CD4-positive, alpha-beta T cell treated with Interleukin-17A for 1 hour (primary cell): ENCODE measurements around the gene ALX4.

Experiments
- DNase-seq: peaks from one replicate; pipeline ENCODE4 v3.0.0-alpha.2; 2020

The ALX4 gene

GRCh38 chr11:44300844-44301563, 8.9 kb downstream of the ALX4 start:
- no peak for DNase-seq

- no peak for DNase-seq
Observed at GRCh38 chr11:44298862-44299261, 11.1 kb downstream of the ALX4 start.

DNA sequence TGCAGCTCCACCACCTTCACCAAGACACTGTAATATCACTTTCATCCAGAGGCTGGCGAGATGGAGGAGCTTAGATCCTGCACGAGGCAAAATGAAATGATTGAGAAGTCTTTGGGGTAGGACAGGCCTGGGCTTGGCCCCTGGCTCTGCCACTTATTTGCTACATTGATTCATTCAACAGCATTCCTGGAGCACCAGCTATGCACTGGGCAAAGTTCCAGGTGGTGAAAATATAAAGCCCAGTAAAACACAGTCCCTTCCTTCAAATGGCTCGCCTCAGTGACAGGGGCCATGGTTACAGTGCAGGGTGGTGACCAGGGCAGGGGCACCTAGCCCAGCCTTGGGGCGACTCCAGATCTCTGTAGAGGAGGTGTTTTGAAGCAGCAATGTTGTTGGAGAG, 19.7 kb downstream of the ALX4 start:
- no peak for DNase-seq

DNA sequence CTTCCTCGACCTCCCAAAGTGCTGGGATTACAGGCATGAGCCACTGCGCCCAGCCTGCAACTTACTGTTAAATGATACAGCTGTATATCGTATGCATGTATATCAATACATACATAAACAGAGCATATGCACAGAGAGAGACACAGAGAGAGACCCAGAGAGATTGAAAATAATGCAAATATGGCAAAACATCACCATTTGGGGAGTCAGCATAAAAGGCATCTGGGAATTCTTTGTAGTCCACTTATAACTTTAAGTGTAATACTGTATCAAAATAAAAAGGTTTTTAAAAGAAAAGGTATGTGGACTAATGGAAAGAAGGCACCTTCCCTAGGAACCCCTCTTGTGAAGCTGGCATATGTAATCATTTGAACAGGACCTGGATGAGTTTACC, 21.8 kb downstream of the ALX4 start:
- DNase-seq = no peak

DNA sequence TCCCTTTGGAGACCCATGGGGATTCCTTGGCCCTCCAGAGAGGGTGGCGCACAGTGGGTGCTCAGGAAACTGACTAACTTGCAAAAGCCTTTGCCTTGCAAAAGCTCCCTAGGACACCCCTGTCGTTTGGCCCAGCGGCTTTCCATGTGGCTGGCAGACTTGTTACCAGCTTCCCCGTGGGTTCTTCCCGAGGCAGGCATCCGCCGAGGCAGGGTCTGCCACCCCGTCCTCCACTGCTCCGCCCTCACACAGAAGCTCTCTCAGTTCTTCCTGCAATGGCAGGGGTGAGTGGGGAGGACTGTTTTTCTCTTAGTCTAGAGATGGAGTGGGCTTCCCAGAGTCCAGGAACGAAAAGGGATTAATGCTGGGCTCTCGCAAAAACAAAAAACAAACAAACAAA, 23.0 kb downstream of the ALX4 start:
- no peak for DNase-seq

- DNase-seq = peak; percentile 53
Observed at GRCh38 chr11:44286268-44286880, 23.6 kb downstream of the ALX4 start.

DNA sequence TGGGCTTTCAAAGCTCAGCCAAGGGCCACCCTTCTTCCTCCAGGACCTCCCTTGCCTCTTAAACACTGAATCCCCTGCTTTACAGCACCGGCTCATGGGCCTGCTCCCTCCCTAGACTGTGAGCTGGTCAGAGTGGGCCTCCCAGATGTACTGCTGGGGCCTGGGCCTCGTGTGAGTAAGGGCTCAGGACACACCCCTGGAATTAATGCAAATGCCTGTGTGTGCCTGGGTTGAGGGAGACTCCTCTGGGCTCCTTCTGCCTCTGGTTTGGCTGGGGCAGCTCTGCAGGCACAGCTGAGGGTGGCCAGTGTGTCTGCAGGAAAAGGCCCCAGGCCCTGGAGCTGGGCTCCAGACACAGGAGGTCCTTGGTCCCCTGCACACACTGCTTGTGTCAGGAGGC, 24.2 kb downstream of the ALX4 start:
- DNase-seq = no peak

DNA sequence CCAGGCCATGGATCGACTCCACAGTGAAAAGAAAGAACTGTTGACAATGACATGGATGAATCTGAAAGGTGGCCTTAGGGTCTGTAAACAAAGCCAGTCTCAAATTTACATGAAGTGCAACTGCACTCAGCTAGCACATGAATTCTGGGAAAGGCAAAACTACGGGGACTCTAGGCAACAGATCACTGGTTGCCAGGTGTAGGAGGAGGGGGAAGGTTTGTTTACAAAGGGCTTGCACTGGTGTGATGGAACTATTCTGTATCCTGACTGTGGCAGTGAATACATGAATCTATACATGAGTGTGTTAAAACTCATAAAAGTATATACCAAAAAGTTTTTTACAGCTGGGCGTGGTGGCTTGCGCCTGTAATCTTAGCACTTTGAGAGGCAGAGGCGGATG, 27.3 kb downstream of the ALX4 start:
- DNase-seq = no peak

DNA sequence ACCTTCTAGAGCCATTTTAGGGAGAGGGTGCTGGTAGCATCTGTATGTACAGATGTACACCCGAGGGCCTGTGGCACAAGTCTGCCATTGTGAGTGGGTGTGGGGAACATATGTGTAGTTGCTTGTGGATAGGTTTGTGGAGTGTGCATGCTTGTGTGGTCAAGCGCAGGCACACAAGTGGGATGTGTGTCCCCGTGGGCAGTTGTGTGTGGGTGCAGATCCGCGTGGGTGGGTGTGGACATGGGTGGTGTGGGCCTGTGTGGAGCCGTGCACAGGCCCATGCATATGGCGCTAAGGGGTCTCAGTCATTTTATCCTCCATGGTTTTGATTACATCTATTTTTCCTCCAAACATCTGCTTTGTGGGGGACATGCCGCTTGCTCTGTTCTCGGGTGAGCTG, 28.8 kb downstream of the ALX4 start:
- no peak for DNase-seq

DNA sequence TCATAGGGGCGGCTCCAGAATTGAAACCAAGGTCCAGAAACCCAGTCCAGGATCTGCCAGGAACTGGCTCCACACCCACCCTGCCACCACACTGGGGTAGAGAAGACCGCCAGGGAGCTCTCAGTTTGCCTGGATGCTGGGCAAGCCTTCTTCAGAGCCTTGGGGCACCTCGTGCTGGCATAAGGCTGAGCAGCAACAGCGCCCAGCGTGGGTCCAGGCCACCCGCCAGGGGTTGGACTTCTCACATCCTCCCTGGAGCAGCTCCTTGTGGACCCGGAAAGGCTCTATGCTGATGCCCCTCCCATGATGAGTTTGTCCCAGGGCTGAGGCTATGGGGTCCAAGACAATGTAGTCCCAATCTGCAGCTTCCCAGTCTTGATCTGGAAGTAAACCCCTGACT, 29.7 kb downstream of the ALX4 start:
- no peak for DNase-seq

DNA sequence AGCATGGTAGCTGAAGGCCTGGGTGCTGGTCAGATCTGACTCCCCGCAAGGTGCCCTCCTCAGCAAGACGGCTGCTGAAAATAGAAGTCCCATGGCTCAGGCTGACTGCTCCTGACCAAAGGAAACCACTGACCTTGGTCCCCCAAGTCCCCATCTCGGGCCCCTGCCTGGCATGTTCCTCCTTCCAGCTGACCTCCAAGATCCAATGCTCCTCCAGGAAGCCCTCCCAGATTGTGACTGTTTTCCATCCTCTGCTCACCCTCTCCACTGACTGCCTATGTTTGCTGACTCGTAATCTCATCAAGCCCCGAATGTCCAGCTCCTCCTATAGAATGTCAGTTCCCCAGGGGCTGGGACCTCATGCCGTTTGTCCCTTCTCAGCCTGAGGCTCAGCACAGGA, 30.5 kb downstream of the ALX4 start:
- no peak for DNase-seq

GRCh38 chr11:44277196-44278090, 32.5 kb downstream of the ALX4 start:
- DNase-seq = no peak

GRCh38 chr11:44275961-44276550, 33.9 kb downstream of the ALX4 start:
- DNase-seq = no peak

- DNase-seq = no peak
Observed at GRCh38 chr11:44275241-44275640, 34.7 kb downstream of the ALX4 start.

DNA sequence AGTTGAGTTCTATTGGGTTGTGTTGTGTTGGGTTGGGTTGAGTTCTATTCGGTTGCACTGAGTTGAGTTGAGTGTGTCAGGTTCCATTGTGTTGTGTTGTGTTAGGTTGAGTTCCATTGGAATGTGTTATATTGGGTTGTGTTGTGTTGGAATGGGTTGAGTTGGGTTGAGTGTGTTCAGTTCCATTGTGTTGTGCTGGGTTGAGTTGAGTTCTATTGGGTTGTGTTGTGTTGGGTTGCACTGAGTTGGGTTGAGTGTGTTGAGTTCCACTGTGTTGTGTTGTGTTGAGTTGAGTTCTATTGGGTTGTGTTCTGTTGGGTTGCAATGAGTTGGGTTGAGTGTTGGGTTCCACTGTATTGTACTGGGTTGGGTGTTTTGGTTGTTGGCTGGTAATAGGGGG, 35.5 kb downstream of the ALX4 start:
- no peak for DNase-seq

DNA sequence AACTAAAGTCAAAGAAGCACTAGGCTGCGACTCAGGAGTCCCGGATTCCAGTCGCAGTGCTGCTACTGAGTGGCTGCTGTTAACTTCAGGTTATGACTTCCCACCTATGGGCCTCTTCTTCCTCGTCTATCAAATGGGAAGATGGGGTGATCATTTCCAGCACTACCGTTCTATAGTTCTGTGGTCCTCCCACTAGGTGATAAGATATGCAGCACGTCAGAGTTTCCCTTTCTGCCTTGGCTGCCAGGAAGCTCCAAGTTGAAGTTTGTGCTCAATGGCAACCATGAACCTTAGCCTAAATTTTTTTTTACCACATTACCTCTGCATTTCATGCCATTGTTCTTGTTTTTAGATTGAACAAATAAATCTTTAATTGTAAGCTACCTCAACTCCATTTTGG, 38.7 kb downstream of the ALX4 start:
- DNase-seq = no peak

DNA sequence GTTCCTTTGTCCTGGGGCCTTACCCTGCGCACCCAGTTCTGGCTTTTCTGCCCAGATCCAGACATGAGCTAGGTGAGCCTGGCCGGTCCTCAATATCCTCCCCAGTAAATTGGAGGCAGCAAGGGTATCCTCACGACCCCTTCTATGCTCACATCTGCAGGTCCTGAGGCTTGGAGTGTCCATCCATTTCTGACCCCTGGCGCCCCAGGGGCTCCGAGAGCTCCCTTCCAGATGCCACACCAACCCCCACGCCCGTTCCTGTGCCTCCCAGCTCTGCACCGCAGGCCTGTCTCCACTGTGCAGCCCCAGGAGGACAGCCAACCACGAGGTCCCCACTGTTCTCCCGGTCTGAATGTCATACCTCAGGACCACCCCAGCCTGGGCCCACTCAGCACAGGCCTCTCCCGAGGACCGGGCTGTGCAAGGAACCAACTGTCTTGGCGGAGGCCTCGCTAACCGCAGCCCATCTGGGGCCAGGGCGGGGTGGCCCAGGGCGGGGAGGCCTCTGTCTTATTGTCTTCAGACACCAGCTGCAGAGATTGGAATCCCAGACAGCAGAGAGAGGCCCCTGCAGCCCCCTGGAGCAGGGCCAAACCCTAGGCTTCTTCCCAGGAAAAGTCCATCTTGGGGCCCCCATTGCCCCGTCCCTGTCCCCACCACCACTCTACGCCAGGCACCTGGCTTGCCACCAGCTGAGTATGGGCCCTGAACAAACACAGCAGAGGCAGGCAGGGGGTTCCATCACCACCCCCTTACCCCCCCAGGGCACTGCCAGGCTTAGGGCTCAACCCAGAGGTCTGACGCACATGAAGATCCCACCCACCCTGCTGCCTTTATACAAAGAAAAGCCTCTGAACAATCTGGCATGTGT, 39.3 kb downstream of the ALX4 start:
- no peak for DNase-seq

GRCh38 chr11:44269369-44270351, 40.3 kb downstream of the ALX4 start:
- no peak for DNase-seq

DNA sequence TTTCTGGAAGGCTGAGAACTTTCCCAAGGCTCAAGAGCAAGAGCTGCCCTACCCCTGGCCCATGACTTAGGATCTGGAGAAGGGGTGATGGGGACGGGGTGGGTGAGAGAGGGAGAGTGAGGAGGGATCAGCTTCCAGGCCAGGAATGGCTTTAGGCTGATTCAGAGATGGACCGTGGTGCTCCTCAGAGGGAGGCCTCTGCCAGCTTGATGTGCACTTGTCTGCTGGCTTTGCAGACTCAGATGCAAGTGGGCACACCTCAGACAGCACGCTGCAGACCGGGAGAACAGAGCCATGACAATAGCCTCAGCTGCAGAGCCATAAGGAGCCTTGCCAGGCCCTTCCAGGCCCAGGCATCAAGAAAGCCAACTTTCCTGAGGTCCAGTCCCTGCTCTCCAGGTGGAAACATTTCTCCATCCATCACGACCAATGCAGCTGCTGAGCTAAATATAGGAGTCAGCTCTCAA, 41.3 kb downstream of the ALX4 start:
- DNase-seq = no peak

- no peak for DNase-seq
Observed at GRCh38 chr11:44267750-44268613, 42.0 kb downstream of the ALX4 start.
